HPDE6-E6E7 (cell line): ENCODE measurements around the gene TAX1BP1.

Experiments used
- DNase-seq: peaks from one replicate; pipeline ENCODE4 v3.0.0; 2011; ENCODE audit warnings: missing footprints; ENCODE audit errors: extremely low spot score

TAX1BP1 gene

DNA sequence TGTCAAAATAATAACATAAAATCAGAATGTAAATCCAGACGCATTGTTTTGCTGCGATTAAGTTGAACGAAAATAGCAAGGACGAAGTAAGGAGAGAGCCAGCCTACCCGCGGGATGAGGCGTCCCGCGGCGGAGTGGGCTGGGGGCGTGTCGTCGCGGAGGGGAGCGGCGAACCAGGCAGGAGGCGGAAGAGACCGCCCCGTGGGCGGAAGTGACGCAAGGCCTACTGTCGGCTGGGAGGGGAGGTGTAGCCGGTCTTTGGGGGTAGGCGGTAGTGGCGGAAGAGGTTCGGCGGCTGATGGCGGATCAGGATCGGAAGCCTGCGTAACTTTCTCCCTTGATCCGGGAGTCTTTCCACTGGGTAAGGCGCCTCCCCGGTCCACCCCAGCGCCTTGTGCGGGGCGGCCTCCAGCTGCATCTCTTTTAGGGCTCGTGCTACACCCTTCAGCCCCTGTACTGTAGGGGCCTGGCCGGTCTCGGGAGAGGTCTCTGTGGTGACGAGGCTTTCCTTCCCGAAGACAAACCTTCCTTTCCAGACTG lies at the start of gene TAX1BP1:
Gene TAX1BP1 (plus strand): TSS at position 254 of the 540 bp plus-strand sequence. CDS start 8,363 bp downstream, outside the sequence.
- peak; percentile 88 for DNase-seq

- DNase-seq = no peak
Observed at GRCh38 chr7:27690649-27691048, 49.3 kb upstream of the TAX1BP1 start.

DNA sequence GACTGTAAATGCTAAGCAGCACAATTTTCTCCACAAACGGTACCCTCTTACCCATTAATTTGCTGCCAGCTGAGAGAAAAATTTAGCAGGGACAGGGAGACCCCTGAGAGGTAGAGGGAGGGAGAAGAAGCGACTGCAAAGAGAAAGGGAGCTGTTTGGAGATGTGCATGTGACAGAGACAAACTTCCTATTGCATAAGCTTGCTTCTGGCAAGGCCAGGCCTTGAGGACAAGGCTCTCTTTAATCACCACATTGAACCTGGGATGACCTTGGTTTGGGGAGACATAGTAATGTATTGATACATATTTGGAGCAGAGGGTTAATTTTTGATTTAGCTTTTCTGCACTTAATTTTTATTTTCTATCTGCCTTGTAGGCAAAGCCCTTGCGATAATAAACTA lies 46.2 kb upstream of the TAX1BP1 start:
- no peak for DNase-seq

- DNase-seq = no peak
Observed at GRCh38 chr7:27695096-27695495, 44.9 kb upstream of the TAX1BP1 start.

DNA sequence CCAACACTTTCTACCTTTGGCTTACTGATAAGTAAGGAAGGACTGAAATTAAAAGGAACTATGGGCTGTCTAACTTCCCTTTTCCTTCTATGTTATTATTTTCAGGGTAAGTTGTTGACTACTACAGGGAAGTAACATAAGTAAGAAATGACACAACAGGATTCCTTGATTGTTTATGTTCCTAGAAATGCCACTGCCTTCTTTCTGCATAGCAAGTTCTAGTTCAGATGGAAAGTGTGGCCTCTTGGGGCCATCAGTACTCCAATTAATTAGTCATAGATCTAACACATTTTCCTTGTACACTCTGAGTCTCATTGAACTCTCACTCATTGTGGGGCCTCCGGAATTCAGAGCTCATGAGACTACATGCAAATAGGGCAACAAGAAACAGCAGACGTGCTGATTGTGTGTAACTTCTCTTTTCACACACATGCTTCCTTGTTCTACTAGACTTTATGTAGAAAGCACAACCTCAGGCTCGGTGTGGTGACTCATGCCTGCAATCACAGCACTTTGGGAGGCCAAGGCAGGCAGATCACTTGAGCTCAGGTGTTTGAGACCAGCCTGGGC lies 42.0 kb upstream of the TAX1BP1 start:
- DNase-seq = peak; percentile 15

- DNase-seq = no peak
Observed at GRCh38 chr7:27699751-27700150, 40.2 kb upstream of the TAX1BP1 start.

GRCh38 chr7:27700501-27700900 lies 39.5 kb upstream of the TAX1BP1 start:
- no peak for DNase-seq

- no peak for DNase-seq
Observed at GRCh38 chr7:27703181-27703580, 36.8 kb upstream of the TAX1BP1 start.

DNA sequence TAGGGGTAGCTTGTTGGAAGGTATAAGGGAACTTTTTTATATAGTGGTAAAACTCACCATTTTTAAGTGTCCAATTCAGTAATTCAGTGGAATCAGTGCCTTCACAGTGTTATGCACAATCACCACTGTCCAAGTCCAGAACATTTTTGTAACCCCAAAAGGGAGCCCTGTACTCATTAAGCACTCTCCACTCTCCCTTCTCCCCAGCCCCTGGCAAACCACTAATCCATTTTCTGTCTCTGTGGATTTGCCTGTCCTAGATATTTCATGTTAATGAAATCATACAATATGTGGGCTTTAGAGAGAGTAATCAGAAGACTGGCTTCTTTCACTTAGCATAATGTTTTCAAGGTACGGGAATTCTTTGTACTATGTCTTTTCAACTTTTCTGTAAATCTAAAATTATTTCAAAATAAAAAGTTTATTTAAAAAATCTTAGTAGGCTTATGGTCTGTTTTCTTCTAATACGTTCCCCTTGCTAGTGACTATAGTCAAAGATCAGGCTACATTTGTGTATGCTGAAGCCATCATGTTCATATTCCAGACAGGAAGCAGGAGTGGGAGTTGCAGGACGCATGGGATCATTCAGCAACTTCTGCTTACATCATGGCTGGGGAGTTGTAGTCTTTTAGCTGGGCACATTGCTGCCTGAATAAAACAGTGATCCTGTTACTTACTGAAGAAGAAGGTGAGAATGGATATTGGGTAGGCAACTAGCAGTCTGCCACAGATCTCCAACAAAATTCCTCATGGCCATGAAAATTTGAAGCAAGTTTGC lies 35.4 kb upstream of the TAX1BP1 start:
- no peak for DNase-seq

DNA sequence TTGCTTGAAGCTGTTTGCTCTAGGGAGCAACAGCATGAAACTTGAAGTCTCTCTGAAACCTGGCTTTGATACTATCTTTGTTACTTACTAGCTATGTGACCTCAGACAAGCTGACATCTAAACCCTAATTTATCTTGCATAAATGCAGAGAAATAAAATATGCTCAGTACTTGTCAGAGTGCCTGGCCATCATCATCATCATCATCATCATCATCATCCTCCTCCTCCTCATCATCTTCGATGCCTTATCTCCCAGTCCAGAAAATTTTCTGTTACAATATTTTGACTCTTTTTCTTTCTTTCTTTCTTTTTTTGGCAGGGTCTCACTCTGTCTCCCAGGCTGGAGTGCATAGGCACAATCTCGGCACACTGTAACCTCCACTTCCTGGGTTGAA lies 34.8 kb upstream of the TAX1BP1 start:
- no peak for DNase-seq

DNA sequence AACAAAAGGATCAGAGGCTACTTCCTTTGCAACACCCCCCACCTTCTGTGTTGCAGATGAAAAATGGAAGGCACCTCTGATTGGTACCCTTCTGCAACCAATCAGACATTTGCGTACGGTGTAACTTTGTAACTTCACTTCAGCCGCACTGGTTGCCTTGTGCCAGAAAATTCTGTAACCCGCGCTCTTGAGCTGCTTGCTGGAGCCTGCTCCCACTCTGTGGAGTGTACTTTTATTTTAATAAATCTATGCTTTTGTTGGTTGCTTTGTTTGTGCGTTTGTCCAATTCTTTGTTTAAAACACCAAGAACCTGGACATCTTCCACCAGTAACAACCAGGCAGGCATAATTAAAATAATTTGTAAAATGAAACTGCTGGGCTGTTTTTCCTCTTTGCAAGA lies 31.5 kb upstream of the TAX1BP1 start:
- no peak for DNase-seq

- no peak for DNase-seq
Observed at GRCh38 chr7:27709137-27710075, 30.6 kb upstream of the TAX1BP1 start.

- DNase-seq = no peak
Observed at GRCh38 chr7:27712217-27712616, 27.7 kb upstream of the TAX1BP1 start.

DNA sequence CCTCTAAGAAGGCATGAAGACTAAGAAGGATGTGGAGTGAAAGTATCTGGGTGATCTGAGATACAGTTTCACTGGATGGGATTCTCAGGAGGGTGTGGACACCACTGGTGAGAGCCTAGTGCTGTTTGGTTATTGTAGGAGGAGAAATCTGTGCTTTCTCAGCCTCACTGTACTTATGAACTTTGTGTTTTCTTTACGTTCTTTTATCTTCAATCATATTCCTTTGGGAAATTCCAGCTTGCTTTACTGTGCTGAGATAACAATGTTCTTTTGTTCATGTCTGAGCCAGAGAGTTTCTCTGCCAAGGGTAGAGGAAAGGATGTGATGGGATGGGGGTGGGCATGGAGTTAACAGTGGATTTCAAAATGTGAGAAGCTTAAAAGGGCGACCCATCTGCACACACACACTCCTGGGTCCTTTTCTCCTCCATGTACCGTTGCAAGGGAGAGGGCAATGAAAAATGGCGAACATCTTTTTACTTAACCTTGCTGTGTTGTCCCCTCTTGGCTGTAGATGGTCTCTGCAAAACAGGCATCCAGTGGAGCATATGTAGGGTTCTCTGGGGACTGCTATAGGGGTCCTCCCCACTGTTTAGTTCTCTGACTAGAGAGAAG lies 25.0 kb upstream of the TAX1BP1 start:
- DNase-seq = no peak

- no peak for DNase-seq
Observed at GRCh38 chr7:27723085-27723484, 16.9 kb upstream of the TAX1BP1 start.

GRCh38 chr7:27727058-27727457 lies 12.9 kb upstream of the TAX1BP1 start:
- no peak for DNase-seq

DNA sequence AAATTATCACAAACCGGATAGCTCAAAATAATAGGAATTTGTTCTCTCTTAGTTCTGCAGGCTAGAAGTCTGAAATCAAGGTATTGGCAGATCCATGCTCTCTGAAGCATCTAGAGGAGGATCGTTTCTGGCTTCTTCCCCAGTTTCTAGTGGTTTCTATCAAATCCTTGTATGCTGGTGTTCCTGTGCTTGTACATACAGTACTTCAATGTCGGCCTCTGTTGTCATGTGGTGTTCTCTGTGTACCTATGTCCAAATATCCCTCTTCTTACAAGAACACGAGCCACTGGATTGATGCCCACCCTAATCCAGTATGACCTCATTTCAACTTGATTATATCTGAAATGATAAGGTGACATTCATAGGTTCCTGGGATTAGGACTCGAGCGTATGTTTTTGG lies 9.8 kb upstream of the TAX1BP1 start:
- DNase-seq = no peak

GRCh38 chr7:27734583-27734982 lies 5.4 kb upstream of the TAX1BP1 start:
- DNase-seq = no peak

DNA sequence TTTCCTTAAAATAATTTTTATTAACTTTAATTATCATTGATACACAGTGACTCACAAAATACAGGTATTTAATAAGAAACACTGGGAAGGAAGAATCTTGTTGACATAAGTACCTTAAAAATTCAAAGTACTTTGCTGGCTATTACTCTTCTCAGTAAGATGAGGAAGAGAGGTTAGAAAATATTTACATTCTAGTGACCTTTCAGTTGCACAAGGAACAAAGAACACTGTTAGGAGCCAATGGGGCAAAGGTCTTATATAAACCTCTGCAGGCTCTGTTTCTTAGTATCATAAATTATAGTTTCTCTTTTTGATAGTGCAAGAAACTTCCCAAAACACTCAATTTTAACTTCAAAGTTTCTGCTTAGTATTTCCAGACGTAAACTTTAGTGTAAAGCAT lies 4.8 kb upstream of the TAX1BP1 start:
- DNase-seq = no peak

GRCh38 chr7:27735831-27736230 lies 4.1 kb upstream of the TAX1BP1 start:
- no peak for DNase-seq

DNA sequence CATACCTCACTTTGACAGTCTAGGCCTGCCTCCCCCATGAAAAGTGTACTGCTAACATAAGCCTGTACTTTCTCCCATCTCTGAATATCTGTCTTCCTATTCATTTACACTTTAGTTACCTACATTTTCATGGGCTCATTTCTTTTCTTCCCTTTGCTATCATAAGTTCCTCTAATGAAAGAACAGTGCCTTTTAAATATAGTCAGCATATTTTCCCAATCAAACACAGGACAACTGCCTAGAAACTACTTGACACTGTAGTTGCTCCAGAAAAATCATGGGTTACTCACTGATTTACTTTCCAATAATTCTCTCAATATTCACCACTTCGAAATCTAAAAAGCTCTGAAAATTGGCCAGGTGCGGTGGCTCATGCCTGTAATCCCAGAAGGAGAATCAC lies 2.8 kb upstream of the TAX1BP1 start:
- DNase-seq = no peak

DNA sequence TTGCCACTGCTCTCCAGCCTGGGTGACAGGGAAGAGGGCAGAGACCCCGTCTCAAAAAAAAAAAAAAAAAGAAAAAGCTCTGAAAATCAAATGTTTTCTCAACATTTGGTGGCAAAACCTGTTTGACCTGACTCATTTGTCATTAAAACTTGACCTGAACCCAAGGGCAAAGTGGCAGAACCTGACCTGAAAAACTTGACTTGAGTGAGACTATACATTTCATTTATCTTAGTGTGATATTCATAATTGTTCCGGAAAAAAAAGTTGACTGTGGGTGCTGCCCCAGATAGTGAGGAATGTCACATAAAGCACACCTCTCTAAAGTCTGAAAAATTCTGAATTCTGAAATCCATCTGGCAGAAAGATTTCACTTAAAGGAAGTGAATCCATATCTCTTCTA lies 2.3 kb upstream of the TAX1BP1 start:
- no peak for DNase-seq
